OCI-LY1 (cell line): Measurements from ENCODE around the gene PLCXD3.

Source experiments
- H2AFZ ChIP-seq: fragments of 200-600 bp; sonication (generic), shearing (Covaris generic); 2 replicates; pipeline ENCODE4 v1.6.0; 2014; ENCODE audit warnings: antibody characterized with exemption, mild to moderate bottlenecking, low read length
- H3F3A ChIP-seq: fragments of 200-600 bp; sonication (generic), shearing (Covaris generic); 2 replicates; pipeline ENCODE4 v1.6.0; 2014; ENCODE audit warnings: mild to moderate bottlenecking, antibody characterized with exemption, low read length, moderate library complexity; ENCODE audit not compliant: insufficient read depth
- H3K27ac ChIP-seq: fragments of 200-600 bp; sonication (generic); 2 replicates; pipeline ENCODE4 v1.5.1; 2014; ENCODE audit warnings: low read length, mixed run types, mild to moderate bottlenecking, low read depth; ENCODE audit not compliant: poor library complexity, severe bottlenecking
- H3K27me3 ChIP-seq: fragments of 200-600 bp; sonication (generic); 2 replicates; pipeline ENCODE4 v1.6.0; 2014; ENCODE audit warnings: antibody characterized with exemption, mild to moderate bottlenecking, low read length, moderate library complexity; ENCODE audit not compliant: insufficient read depth
- H3K36me3 ChIP-seq: fragments of 200-600 bp; sonication (generic); 2 replicates; pipeline ENCODE4 v1.6.1; 2014; ENCODE audit warnings: mild to moderate bottlenecking, antibody characterized with exemption, low read length, moderate library complexity, mixed read lengths; ENCODE audit not compliant: insufficient read depth
- H3K4me1 ChIP-seq: fragments of 200-600 bp; sonication (generic); 2 replicates; pipeline ENCODE4 v1.5.1; 2014; ENCODE audit warnings: mild to moderate bottlenecking, low read length, moderate library complexity; ENCODE audit not compliant: insufficient read depth, severe bottlenecking
- H3K4me2 ChIP-seq: fragments of 200-600 bp; sonication (generic), shearing (Covaris generic); 2 replicates; pipeline ENCODE4 v1.6.1; 2014; ENCODE audit warnings: low read length
- H3K4me3 ChIP-seq: fragments of 200-600 bp; sonication (generic); 2 replicates; pipeline ENCODE4 v1.5.1; 2014; ENCODE audit warnings: low read length, low read depth, mild to moderate bottlenecking, mixed read lengths; ENCODE audit not compliant: poor library complexity, severe bottlenecking
- H3K79me2 ChIP-seq: fragments of 200-600 bp; shearing (Covaris generic); 2 replicates; pipeline ENCODE4 v1.6.1; 2016; ENCODE audit warnings: mixed run types, low read length, mixed read lengths; ENCODE audit not compliant: insufficient read depth
- H3K9ac ChIP-seq: fragments of 200-600 bp; sonication (generic), shearing (Covaris generic); 2 replicates; pipeline ENCODE4 v1.6.1; 2014; ENCODE audit warnings: mild to moderate bottlenecking, low read length, mixed read lengths
- H3K9me2 ChIP-seq: fragments of 200-600 bp; sonication (generic), shearing (Covaris generic); 2 replicates; pipeline ENCODE4 v1.6.1; 2014; ENCODE audit warnings: low read depth, mild to moderate bottlenecking, low read length, mixed read lengths
- H3K9me3 ChIP-seq: fragments of 200-600 bp; shearing (Covaris generic); 2 replicates; pipeline ENCODE4 v1.6.1; 2014; ENCODE audit warnings: low read length, mixed read lengths
- H4K20me1 ChIP-seq: fragments of 200-600 bp; sonication (generic), shearing (Covaris generic); 2 replicates; pipeline ENCODE4 v1.6.0; 2016; ENCODE audit warnings: mild to moderate bottlenecking, low read length; ENCODE audit not compliant: insufficient read depth
- EZH2 ChIP-seq: fragments of 200-600 bp; sonication (generic), shearing (Covaris generic); IDR thresholded peaks from 2 replicates; pipeline ENCODE4 v1.8.0; 2017; ENCODE audit warnings: borderline replicate concordance, mixed run types, mild to moderate bottlenecking, antibody characterized with exemption, low read length, moderate library complexity, mixed read lengths
- TF ChIP-seq, protein P1 (sequence below): fragments of 200-600 bp; sonication (generic), shearing (Covaris generic); IDR thresholded peaks from 2 replicates; pipeline ENCODE4 v1.5.1; 2017; ENCODE audit warnings: mild to moderate bottlenecking, antibody characterized with exemption, low read length, moderate library complexity, mixed read lengths

PLCXD3 gene

DNA sequence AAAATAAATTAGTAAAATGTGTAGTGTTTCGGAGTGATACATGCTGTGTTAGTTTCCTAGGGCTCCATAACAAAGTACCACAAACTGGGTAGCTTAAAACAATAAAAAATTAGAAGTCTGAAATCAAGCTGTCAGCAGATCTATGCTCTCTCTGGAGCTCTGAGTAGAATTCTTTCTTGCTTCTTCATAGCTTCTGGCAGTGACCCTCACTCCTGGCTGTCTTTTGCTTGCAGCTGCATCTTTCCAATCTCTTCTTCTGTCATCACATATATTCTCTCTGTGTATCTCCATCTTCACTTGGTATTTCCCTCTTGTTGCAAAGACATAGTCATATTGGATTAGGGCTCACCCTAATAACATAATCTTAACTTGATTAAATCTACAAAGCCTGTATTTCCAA lies 37.6 kb upstream of the PLCXD3 start:
- no peak overlapping the region for H3K27ac ChIP-seq
- no peaks in the 10 kb centered on the region for H4K20me1 ChIP-seq
- H3K4me3 ChIP-seq: no peak overlapping the region
- no peaks in the 10 kb centered on the region for H3F3A ChIP-seq
- no peaks in the 10 kb centered on the region for H3K36me3 ChIP-seq
- H3K9me3 ChIP-seq: no peaks in the 10 kb centered on the region
- H3K9ac ChIP-seq: no peak overlapping the region
- no peaks in the 10 kb centered on the region for H3K4me1 ChIP-seq
- no peak for TF ChIP-seq EZH2
- TF ChIP-seq, protein P1, sequence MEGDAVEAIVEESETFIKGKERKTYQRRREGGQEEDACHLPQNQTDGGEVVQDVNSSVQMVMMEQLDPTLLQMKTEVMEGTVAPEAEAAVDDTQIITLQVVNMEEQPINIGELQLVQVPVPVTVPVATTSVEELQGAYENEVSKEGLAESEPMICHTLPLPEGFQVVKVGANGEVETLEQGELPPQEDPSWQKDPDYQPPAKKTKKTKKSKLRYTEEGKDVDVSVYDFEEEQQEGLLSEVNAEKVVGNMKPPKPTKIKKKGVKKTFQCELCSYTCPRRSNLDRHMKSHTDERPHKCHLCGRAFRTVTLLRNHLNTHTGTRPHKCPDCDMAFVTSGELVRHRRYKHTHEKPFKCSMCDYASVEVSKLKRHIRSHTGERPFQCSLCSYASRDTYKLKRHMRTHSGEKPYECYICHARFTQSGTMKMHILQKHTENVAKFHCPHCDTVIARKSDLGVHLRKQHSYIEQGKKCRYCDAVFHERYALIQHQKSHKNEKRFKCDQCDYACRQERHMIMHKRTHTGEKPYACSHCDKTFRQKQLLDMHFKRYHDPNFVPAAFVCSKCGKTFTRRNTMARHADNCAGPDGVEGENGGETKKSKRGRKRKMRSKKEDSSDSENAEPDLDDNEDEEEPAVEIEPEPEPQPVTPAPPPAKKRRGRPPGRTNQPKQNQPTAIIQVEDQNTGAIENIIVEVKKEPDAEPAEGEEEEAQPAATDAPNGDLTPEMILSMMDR: no peak
- H3K9me2 ChIP-seq: no peaks in the 10 kb centered on the region
- no peak overlapping the region for H3K4me2 ChIP-seq
- H3K27me3 ChIP-seq: no peaks in the 10 kb centered on the region
- H3K79me2 ChIP-seq: no peaks in the 10 kb centered on the region
- no peak overlapping the region for H2AFZ ChIP-seq

DNA sequence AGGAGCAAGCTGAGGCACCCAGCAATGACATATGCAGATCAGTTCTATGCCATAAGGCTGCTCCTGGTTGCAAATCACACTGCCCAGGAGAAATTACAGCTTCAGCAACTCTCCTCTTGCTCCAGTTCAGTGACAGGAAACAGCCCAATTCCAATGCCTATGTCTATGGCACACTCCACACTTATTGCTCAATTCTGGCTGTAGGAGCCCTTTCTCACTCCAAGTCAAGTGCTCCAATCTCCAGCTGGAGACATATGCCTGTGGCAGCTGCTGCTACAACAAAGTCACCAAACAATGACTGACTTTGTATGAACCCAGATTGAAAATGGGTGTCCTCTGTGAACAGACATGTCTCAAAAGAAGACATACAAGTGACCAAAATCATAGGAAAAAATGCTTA lies 31.8 kb upstream of the PLCXD3 start:
- H3K9me3 ChIP-seq: no peaks in the 10 kb centered on the region
- H3K4me1 ChIP-seq: no peaks in the 10 kb centered on the region
- no peaks in the 10 kb centered on the region for H3K9me2 ChIP-seq
- H3K9ac ChIP-seq: no peak overlapping the region
- H3K4me3 ChIP-seq: no peak overlapping the region
- no peaks in the 10 kb centered on the region for H3K36me3 ChIP-seq
- no peak overlapping the region for H3K27ac ChIP-seq
- no peak overlapping the region for H2AFZ ChIP-seq
- H3K79me2 ChIP-seq: no peaks in the 10 kb centered on the region
- no peaks in the 10 kb centered on the region for H4K20me1 ChIP-seq
- no peaks in the 10 kb centered on the region for H3K27me3 ChIP-seq
- TF ChIP-seq EZH2: no peak
- TF ChIP-seq, protein P1: no peak
- no peaks in the 10 kb centered on the region for H3F3A ChIP-seq
- H3K4me2 ChIP-seq: no peak overlapping the region

DNA sequence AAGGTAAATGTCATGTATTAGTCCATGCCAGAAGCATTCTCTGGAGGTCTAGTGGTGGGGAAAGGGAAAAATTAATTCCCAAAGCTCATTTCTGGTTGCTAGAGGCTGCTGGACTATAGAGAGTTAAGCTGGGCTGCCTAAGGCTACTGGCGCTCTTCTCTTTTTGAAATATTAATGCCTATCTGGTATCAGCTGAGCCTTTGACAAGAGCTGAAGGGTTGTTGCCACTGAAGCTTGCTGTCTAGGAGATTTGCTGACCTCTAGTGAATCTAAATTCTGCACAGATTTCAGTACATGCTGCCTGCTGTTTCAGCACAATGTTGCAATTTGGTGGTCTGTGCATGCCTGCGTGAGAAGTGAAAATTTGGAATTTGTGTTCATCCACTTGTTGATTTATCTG lies 29.1 kb upstream of the PLCXD3 start:
- Histone ChIP-seq H2AFZ (no peak overlapping the region), H3K79me2 (no peaks in the 10 kb centered on the region), H3K4me2 (no peak overlapping the region), H3F3A (no peaks in the 10 kb centered on the region), H3K9me3 (no peaks in the 10 kb centered on the region), H3K36me3 (no peaks in the 10 kb centered on the region), H3K27ac (no peak overlapping the region), H3K4me3 (no peak overlapping the region), H4K20me1 (no peaks in the 10 kb centered on the region), H3K4me1 (no peaks in the 10 kb centered on the region), H3K27me3 (no peaks in the 10 kb centered on the region), H3K9ac (no peak overlapping the region), H3K9me2 (no peaks in the 10 kb centered on the region)
- TF ChIP-seq EZH2: no peak
- TF ChIP-seq, protein P1: no peak
